Measurements from ENCODE around the gene IFITM1.

DNA sequence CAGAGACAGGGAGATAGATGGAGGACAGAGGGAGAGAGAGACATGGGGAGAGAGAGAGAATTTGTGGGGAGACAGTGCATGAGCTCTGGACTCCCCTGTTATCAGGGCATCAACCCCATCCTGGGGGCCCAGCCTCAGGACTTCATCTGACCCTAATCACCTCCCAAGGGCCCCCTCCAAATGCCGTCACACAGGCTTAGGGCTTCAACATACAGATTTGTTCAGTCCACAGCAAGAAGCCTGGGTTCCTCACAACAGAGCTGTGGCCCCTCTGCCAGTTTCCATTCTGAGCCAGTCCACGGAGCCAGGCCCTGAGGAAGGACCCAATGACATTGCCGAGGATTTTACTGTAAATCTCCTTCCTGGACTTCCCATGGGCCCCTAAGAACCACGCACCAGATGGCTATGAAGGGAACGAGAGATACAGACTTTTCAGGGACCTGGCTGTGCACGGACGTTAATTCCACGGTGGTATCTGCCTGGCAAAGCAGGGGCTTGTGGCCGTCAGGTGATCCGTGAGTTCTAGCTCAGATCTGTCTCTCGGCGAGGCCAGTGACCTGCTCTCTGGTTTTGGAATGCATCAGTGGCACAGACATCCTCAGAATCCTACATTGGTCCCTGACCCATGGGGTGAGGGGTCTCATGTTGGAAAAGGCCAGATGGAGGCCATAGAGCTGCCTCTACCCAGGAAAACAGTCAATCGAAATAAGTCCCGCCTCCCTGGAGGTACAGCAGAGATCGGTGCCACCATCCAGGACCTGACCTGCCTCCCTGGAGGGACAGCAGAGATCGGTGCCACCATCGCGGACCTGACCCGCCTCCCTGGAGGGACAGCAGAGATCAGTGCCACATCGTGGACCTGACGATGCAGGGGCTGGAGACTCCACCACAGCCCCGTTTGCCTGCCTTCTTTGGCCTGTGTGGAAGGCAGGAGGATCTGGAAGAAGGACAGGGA lies 46.8 kb downstream of the IFITM1 start:
- TF ChIP-seq, protein P1, sequence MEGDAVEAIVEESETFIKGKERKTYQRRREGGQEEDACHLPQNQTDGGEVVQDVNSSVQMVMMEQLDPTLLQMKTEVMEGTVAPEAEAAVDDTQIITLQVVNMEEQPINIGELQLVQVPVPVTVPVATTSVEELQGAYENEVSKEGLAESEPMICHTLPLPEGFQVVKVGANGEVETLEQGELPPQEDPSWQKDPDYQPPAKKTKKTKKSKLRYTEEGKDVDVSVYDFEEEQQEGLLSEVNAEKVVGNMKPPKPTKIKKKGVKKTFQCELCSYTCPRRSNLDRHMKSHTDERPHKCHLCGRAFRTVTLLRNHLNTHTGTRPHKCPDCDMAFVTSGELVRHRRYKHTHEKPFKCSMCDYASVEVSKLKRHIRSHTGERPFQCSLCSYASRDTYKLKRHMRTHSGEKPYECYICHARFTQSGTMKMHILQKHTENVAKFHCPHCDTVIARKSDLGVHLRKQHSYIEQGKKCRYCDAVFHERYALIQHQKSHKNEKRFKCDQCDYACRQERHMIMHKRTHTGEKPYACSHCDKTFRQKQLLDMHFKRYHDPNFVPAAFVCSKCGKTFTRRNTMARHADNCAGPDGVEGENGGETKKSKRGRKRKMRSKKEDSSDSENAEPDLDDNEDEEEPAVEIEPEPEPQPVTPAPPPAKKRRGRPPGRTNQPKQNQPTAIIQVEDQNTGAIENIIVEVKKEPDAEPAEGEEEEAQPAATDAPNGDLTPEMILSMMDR (conservative IDR thresholded peaks at IDR 0.05 in 1 of 2, IDR thresholded peaks at IDR 0.05 in 1 of 2; ENCODE audit: extremely low read depth in 1 of 2, insufficient read depth in 1 of 2, low read depth in 1 of 2, low read length in 2 of 2), result no peak
- no peak for TF ChIP-seq EZH2 (IDR thresholded peaks at IDR 0.05; ENCODE audit: borderline replicate concordance, low read length)
